Dendritic cell treated with granulocyte-macrophage colony-stimulating factor and Interleukin-4, amounts not matched to agents 40 ng/mL and 50 ng/mL, for 4 days (primary cell): ENCODE results near the gene IL3.
"Not testable (repeated sequence)": the region's sequence is repeated elsewhere in the genome, so short reads cannot be mapped to it uniquely, and the experiment has no call there.

Experiments used
- H3K27ac Mint-ChIP-seq: one replicate; pipeline ENCODE4 v1.8.0; 2022; ENCODE audit warnings: mild to moderate bottlenecking, mixed read lengths
- H3K27me3 Mint-ChIP-seq: one replicate; pipeline ENCODE4 v1.8.0; 2022; ENCODE audit warnings: mild to moderate bottlenecking, mixed read lengths
- H3K36me3 Mint-ChIP-seq: one replicate; pipeline ENCODE4 v1.8.0; 2022; ENCODE audit warnings: low read depth, mixed read lengths
- H3K4me1 Mint-ChIP-seq: one replicate; pipeline ENCODE4 v1.8.0; 2022; ENCODE audit warnings: low read depth, mixed read lengths
- H3K4me3 Mint-ChIP-seq: one replicate; pipeline ENCODE4 v1.8.0; 2022; ENCODE audit warnings: mild to moderate bottlenecking, moderate library complexity, mixed read lengths
- H3K9me3 Mint-ChIP-seq: one replicate; pipeline ENCODE4 v1.8.0; 2022; ENCODE audit warnings: mixed read lengths
- intact Hi-C: fragments of 100-400 bp; cut with micrococcal nuclease; formaldehyde crosslinking; loops from one replicate; pipeline ENCODE4 v1.15.0; 2022

The IL3 gene

GRCh38 chr5:132103969-132104391 lies 43.5 kb downstream of the IL3 start:
- Mint-ChIP-seq H3K4me1 (peaks cover 39% of the 10 kb centered on the region), H3K36me3 (no peaks in the 10 kb centered on the region), H3K4me3 (no peak overlapping the region), H3K27me3 (peaks cover 58% of the 10 kb centered on the region), H3K9me3 (no peaks in the 10 kb centered on the region), H3K27ac (no peak overlapping the region)
- intact Hi-C loops = no loop called here

GRCh38 chr5:132104556-132104955 lies 44.1 kb downstream of the IL3 start:
- no peak overlapping the region for H3K27ac Mint-ChIP-seq
- H3K4me3 Mint-ChIP-seq = no peak overlapping the region
- H3K9me3 Mint-ChIP-seq = no peaks in the 10 kb centered on the region
- no peaks in the 10 kb centered on the region for H3K36me3 Mint-ChIP-seq
- peaks cover 36% of the 10 kb centered on the region for H3K4me1 Mint-ChIP-seq
- H3K27me3 Mint-ChIP-seq = peaks cover 56% of the 10 kb centered on the region
- intact Hi-C loops = no loop called here

GRCh38 chr5:132105688-132106087 lies 45.2 kb downstream of the IL3 start:
- intact Hi-C loops = no loop called here
- H3K9me3 Mint-ChIP-seq = no peaks in the 10 kb centered on the region

GRCh38 chr5:132108495-132108894 lies 48.0 kb downstream of the IL3 start:
- Mint-ChIP-seq H3K4me1 (peaks cover 24% of the 10 kb centered on the region), H3K27me3 (peaks cover 59% of the 10 kb centered on the region)
- H3K9me3 Mint-ChIP-seq, H3K27ac Mint-ChIP-seq, H3K4me3 Mint-ChIP-seq, H3K36me3 Mint-ChIP-seq, intact Hi-C loops: not testable (repeated sequence)

More at GRCh38 chr5:132105688-132106087, 45.2 kb downstream of the IL3 start:
- Mint-ChIP-seq H3K27ac (no peak overlapping the region), H3K27me3 (peaks cover 57% of the 10 kb centered on the region), H3K4me1 (peaks cover 39% of the 10 kb centered on the region), H3K4me3 (no peak overlapping the region), H3K36me3 (no peaks in the 10 kb centered on the region)

GRCh38 chr5:132108957-132109356 lies 48.5 kb downstream of the IL3 start:
- H3K27ac Mint-ChIP-seq, H3K4me3 Mint-ChIP-seq, H3K36me3 Mint-ChIP-seq, H3K9me3 Mint-ChIP-seq, intact Hi-C loops: not testable (repeated sequence)
- Mint-ChIP-seq H3K4me1 (peaks cover 23% of the 10 kb centered on the region), H3K27me3 (peaks cover 62% of the 10 kb centered on the region)

- peaks cover 25% of the 10 kb centered on the region for H3K4me1 Mint-ChIP-seq
- no peak overlapping the region for H3K27ac Mint-ChIP-seq
- no peaks in the 10 kb centered on the region for H3K36me3 Mint-ChIP-seq
- H3K4me3 Mint-ChIP-seq = no peak overlapping the region
- H3K27me3 Mint-ChIP-seq = peaks cover 58% of the 10 kb centered on the region
- intact Hi-C loops = no loop called here
- peaks cover 6% of the 10 kb centered on the region for H3K9me3 Mint-ChIP-seq
Observed at GRCh38 chr5:132109494-132110053, 49.1 kb downstream of the IL3 start.

GRCh38 chr5:132110195-132110594 lies 49.7 kb downstream of the IL3 start:
- H3K4me1 Mint-ChIP-seq = peaks cover 32% of the 10 kb centered on the region

GRCh38 chr5:132110930-132111329 lies 50.5 kb downstream of the IL3 start:
- peaks cover 6% of the 10 kb centered on the region for H3K9me3 Mint-ChIP-seq
- peaks cover 38% of the 10 kb centered on the region for H3K4me1 Mint-ChIP-seq
- intact Hi-C loops = no loop called here
- no peak overlapping the region for H3K27ac Mint-ChIP-seq
- no peaks in the 10 kb centered on the region for H3K36me3 Mint-ChIP-seq
- no peak overlapping the region for H3K4me3 Mint-ChIP-seq
- H3K27me3 Mint-ChIP-seq = peaks cover 54% of the 10 kb centered on the region

More at GRCh38 chr5:132110195-132110594, 49.7 kb downstream of the IL3 start:
- Mint-ChIP-seq H3K4me3 (no peak overlapping the region), H3K27ac (no peak overlapping the region), H3K9me3 (peaks cover 6% of the 10 kb centered on the region), H3K27me3 (peaks cover 55% of the 10 kb centered on the region), H3K36me3 (no peaks in the 10 kb centered on the region)
- intact Hi-C loops = no loop called here

- Mint-ChIP-seq H3K27ac (no peak overlapping the region), H3K27me3 (peaks cover 51% of the 10 kb centered on the region)
Observed at GRCh38 chr5:132112111-132112510, 51.7 kb downstream of the IL3 start.

More at GRCh38 chr5:132112111-132112510, 51.7 kb downstream of the IL3 start:
- H3K9me3 Mint-ChIP-seq = peaks cover 6% of the 10 kb centered on the region
- peaks cover 38% of the 10 kb centered on the region for H3K4me1 Mint-ChIP-seq
- no peaks in the 10 kb centered on the region for H3K36me3 Mint-ChIP-seq
- intact Hi-C loops = no loop called here
- H3K4me3 Mint-ChIP-seq = no peak overlapping the region
